ENCODE measurements around the gene CLEC2A.

DNA sequence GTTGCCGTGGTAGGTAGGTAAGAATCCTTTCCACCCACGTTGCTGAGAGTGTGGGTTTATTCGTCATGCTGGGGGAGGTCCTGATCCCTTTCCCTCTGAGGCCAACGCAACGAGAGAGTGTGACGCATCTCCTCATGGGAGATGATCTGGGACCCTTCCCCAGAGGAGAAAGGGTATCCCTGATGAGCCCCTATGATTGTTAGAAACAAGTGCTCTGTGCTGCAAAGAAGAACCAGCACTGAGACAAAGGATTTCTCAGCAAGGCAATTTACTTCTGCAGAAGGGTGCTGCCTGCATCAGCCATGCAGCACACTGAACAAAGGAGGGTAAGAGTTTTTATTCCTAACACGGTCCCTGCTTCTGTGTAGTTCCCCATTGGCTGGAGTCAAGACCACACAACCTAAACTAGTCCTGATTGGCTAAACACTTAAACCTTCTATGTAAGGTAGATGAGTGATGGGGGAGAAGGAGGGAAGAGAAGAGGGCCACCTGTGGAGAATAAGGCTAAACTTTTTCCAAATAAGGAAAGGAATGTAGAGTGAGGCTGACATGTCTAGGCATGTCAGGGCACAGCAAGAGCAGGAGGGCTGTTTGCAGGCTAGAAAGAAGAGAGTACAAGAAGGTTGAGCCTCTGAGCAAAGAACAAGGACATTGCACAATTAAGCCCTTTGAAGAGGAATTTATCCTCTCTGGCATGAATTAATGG is 21.3 kb downstream of the CLEC2A start:
- TF ChIP-seq, protein P1, sequence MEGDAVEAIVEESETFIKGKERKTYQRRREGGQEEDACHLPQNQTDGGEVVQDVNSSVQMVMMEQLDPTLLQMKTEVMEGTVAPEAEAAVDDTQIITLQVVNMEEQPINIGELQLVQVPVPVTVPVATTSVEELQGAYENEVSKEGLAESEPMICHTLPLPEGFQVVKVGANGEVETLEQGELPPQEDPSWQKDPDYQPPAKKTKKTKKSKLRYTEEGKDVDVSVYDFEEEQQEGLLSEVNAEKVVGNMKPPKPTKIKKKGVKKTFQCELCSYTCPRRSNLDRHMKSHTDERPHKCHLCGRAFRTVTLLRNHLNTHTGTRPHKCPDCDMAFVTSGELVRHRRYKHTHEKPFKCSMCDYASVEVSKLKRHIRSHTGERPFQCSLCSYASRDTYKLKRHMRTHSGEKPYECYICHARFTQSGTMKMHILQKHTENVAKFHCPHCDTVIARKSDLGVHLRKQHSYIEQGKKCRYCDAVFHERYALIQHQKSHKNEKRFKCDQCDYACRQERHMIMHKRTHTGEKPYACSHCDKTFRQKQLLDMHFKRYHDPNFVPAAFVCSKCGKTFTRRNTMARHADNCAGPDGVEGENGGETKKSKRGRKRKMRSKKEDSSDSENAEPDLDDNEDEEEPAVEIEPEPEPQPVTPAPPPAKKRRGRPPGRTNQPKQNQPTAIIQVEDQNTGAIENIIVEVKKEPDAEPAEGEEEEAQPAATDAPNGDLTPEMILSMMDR (IDR thresholded peaks at IDR 0.05; ENCODE audit: low read length) = no peak
- TF ChIP-seq EZH2 (IDR thresholded peaks at IDR 0.05; ENCODE audit: borderline replicate concordance, low read length) = no peak
